ENCODE results near the gene HSDL1. TPM values are rescaled to one million over a fixed set of nuclear protein-coding genes. Genes with fewer than 3 reads are reported as not detected.

HSDL1 gene
- total and polyA plus RNA-seq, 4 donors, result 3.0 to 9.6 (median 5.3) TPM

DNA sequence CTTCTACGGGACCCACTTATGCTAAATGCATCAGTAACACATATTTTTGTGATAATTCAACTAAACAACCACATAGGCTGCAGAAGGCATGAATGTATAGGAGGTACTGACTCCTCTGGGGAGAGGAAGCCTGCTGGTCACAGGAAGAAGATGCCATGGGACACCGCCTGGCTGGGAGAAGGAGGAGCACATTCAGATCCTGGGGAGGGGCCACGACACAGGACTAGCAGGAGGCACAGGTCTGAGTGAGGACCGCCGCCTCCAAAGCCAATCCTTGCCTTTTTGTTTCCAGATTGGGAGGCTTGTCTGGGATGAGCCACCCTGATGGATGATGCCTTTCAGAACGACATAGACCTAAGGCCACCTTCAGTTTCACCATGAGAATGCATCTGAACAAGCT, 62.9 kb downstream of the HSDL1 start:
- Histone ChIP-seq H3K36me3 (ENCODE audit: control insufficient read depth in 4 of 4, insufficient read depth in 3 of 4, low read depth in 1 of 4, low read length in 3 of 4) (peaks cover 8 to 63% (median 41%) of the 10 kb centered on the region in 4 donors), H3K9ac (ENCODE audit: low read depth in 1 of 2, low read length in 2 of 2) (no peak overlapping the region), H3K9me3 (ENCODE audit: control insufficient read depth in 4 of 4, low read length in 3 of 4) (no peaks in the 10 kb centered on the region), H3K27me3 (ENCODE audit: control insufficient read depth in 4 of 4, insufficient read depth in 4 of 4, low read length in 3 of 4) (no peaks in the 10 kb centered on the region), H3K4me1 (ENCODE audit: control insufficient read depth in 4 of 4, insufficient read depth in 4 of 4, low read length in 3 of 4) (no peaks in the 10 kb centered on the region), H3K4me3 (ENCODE audit: low read depth in 1 of 3, low read length in 3 of 3) (no peak overlapping the region), H3K27ac (ENCODE audit: low read depth in 1 of 2, low read length in 2 of 2) (no peak overlapping the region)
- WGBS, result 93% methylated on average over 6 of the region's 6 CpGs
- TF ChIP-seq GABPA (IDR thresholded peaks at IDR 0.05 in 1 of 2, conservative IDR thresholded peaks at IDR 0.05 in 1 of 2), result no peak
- no peak for TF ChIP-seq RAD21 (IDR thresholded peaks at IDR 0.05)
- TF ChIP-seq, protein P1, sequence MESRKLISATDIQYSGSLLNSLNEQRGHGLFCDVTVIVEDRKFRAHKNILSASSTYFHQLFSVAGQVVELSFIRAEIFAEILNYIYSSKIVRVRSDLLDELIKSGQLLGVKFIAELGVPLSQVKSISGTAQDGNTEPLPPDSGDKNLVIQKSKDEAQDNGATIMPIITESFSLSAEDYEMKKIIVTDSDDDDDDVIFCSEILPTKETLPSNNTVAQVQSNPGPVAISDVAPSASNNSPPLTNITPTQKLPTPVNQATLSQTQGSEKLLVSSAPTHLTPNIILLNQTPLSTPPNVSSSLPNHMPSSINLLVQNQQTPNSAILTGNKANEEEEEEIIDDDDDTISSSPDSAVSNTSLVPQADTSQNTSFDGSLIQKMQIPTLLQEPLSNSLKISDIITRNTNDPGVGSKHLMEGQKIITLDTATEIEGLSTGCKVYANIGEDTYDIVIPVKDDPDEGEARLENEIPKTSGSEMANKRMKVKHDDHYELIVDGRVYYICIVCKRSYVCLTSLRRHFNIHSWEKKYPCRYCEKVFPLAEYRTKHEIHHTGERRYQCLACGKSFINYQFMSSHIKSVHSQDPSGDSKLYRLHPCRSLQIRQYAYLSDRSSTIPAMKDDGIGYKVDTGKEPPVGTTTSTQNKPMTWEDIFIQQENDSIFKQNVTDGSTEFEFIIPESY (IDR thresholded peaks at IDR 0.05), result no peak
- no peak for TF ChIP-seq NR2F2 (IDR thresholded peaks at IDR 0.05)
- no peak for TF ChIP-seq YY1 (IDR thresholded peaks at IDR 0.05)
- TF ChIP-seq RXRA (IDR thresholded peaks at IDR 0.05), result no peak
- no peak for TF ChIP-seq EGR1 (IDR thresholded peaks at IDR 0.05; ENCODE audit: low read depth in 2 of 2)
- TF ChIP-seq, protein P2, sequence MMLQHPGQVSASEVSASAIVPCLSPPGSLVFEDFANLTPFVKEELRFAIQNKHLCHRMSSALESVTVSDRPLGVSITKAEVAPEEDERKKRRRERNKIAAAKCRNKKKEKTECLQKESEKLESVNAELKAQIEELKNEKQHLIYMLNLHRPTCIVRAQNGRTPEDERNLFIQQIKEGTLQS (IDR thresholded peaks at IDR 0.05), result no peak
- TF ChIP-seq FOXA2 (IDR thresholded peaks at IDR 0.05), result no peak
- TF ChIP-seq SP1 (IDR thresholded peaks at IDR 0.05), result no peak
- no peak for TF ChIP-seq TAF1 (conservative IDR thresholded peaks at IDR 0.05)
- TF ChIP-seq, protein P3, sequence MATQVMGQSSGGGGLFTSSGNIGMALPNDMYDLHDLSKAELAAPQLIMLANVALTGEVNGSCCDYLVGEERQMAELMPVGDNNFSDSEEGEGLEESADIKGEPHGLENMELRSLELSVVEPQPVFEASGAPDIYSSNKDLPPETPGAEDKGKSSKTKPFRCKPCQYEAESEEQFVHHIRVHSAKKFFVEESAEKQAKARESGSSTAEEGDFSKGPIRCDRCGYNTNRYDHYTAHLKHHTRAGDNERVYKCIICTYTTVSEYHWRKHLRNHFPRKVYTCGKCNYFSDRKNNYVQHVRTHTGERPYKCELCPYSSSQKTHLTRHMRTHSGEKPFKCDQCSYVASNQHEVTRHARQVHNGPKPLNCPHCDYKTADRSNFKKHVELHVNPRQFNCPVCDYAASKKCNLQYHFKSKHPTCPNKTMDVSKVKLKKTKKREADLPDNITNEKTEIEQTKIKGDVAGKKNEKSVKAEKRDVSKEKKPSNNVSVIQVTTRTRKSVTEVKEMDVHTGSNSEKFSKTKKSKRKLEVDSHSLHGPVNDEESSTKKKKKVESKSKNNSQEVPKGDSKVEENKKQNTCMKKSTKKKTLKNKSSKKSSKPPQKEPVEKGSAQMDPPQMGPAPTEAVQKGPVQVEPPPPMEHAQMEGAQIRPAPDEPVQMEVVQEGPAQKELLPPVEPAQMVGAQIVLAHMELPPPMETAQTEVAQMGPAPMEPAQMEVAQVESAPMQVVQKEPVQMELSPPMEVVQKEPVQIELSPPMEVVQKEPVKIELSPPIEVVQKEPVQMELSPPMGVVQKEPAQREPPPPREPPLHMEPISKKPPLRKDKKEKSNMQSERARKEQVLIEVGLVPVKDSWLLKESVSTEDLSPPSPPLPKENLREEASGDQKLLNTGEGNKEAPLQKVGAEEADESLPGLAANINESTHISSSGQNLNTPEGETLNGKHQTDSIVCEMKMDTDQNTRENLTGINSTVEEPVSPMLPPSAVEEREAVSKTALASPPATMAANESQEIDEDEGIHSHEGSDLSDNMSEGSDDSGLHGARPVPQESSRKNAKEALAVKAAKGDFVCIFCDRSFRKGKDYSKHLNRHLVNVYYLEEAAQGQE (IDR thresholded peaks at IDR 0.05), result no peak
- no peak for TF ChIP-seq JUND (IDR thresholded peaks at IDR 0.05)
- TF ChIP-seq HNF4A (conservative IDR thresholded peaks at IDR 0.05), result no peak
- no peak for TF ChIP-seq FOXA1 (IDR thresholded peaks at IDR 0.05)
- no peak for TF ChIP-seq HNF4G (IDR thresholded peaks at IDR 0.05)
- DNase-seq (ENCODE audit: low spot score), result no peak

DNA sequence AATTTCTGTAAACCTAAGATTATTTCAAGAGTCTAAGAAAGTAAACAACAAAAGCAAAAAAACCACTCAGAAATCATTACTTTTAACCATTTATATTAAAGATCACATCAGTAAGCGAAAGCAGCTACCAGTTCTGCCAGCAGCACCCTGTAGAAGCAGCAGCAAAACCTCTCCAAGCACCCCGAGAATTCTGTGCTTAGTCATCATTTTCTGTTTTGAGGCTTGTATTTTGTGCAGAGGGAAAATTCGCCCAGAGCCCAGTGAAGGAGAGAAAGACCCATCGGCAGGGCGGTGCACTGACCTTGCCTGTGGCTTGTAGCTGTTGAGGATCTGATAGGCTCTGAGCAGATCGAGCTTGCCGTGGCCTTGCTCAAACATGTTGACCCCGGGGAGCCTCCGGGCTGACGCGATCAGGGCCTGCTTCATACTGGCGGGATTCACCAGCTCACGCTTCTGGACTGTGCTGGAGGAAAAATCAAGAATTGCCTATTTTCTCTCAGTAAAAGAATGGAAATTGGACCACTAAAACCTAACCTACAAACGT, 63.5 kb downstream of the HSDL1 start:
- DNase-seq (ENCODE audit: low spot score), result no peak
- peaks cover 8 to 58% (median 37%) of the 10 kb centered on the region in 4 donors for H3K36me3 ChIP-seq (ENCODE audit: control insufficient read depth in 4 of 4, insufficient read depth in 3 of 4, low read depth in 1 of 4, low read length in 3 of 4)
- no peak overlapping the region for H3K9ac ChIP-seq (ENCODE audit: low read depth in 1 of 2, low read length in 2 of 2)
- WGBS, result 88% methylated on average over 14 of the region's 14 CpGs
- no peaks in the 10 kb centered on the region for H3K27me3 ChIP-seq (ENCODE audit: control insufficient read depth in 4 of 4, insufficient read depth in 4 of 4, low read length in 3 of 4)
- no peaks in the 10 kb centered on the region for H3K9me3 ChIP-seq (ENCODE audit: control insufficient read depth in 4 of 4, low read length in 3 of 4)
- H3K4me1 ChIP-seq (ENCODE audit: control insufficient read depth in 4 of 4, insufficient read depth in 4 of 4, low read length in 3 of 4), result no peaks in the 10 kb centered on the region
- no peak overlapping the region for H3K27ac ChIP-seq (ENCODE audit: low read depth in 1 of 2, low read length in 2 of 2)
- no peak overlapping the region for H3K4me3 ChIP-seq (ENCODE audit: low read depth in 1 of 3, low read length in 3 of 3)
- TF ChIP-seq TAF1 (conservative IDR thresholded peaks at IDR 0.05), result no peak
- no peak for TF ChIP-seq FOXA1 (IDR thresholded peaks at IDR 0.05)
- TF ChIP-seq, protein P4, sequence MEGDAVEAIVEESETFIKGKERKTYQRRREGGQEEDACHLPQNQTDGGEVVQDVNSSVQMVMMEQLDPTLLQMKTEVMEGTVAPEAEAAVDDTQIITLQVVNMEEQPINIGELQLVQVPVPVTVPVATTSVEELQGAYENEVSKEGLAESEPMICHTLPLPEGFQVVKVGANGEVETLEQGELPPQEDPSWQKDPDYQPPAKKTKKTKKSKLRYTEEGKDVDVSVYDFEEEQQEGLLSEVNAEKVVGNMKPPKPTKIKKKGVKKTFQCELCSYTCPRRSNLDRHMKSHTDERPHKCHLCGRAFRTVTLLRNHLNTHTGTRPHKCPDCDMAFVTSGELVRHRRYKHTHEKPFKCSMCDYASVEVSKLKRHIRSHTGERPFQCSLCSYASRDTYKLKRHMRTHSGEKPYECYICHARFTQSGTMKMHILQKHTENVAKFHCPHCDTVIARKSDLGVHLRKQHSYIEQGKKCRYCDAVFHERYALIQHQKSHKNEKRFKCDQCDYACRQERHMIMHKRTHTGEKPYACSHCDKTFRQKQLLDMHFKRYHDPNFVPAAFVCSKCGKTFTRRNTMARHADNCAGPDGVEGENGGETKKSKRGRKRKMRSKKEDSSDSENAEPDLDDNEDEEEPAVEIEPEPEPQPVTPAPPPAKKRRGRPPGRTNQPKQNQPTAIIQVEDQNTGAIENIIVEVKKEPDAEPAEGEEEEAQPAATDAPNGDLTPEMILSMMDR (IDR thresholded peaks at IDR 0.05; ENCODE audit: low read depth, low read length, missing input control), result no peak
- no peak for TF ChIP-seq SP1 (IDR thresholded peaks at IDR 0.05)
- no peak for TF ChIP-seq MAX (IDR thresholded peaks at IDR 0.05)
- no peak for TF ChIP-seq JUND (IDR thresholded peaks at IDR 0.05)
- TF ChIP-seq, protein P1 (IDR thresholded peaks at IDR 0.05), result no peak
- TF ChIP-seq GABPA (IDR thresholded peaks at IDR 0.05 in 1 of 2, conservative IDR thresholded peaks at IDR 0.05 in 1 of 2), result no peak
- TF ChIP-seq, protein P2 (IDR thresholded peaks at IDR 0.05), result no peak
- no peak for TF ChIP-seq NR2F2 (IDR thresholded peaks at IDR 0.05)
- TF ChIP-seq YY1 (IDR thresholded peaks at IDR 0.05), result no peak
- TF ChIP-seq FOXA2 (IDR thresholded peaks at IDR 0.05), result no peak
- no peak for TF ChIP-seq EGR1 (IDR thresholded peaks at IDR 0.05; ENCODE audit: low read depth in 2 of 2)
